ENCODE results near the gene KCNK7.

The KCNK7 gene

DNA sequence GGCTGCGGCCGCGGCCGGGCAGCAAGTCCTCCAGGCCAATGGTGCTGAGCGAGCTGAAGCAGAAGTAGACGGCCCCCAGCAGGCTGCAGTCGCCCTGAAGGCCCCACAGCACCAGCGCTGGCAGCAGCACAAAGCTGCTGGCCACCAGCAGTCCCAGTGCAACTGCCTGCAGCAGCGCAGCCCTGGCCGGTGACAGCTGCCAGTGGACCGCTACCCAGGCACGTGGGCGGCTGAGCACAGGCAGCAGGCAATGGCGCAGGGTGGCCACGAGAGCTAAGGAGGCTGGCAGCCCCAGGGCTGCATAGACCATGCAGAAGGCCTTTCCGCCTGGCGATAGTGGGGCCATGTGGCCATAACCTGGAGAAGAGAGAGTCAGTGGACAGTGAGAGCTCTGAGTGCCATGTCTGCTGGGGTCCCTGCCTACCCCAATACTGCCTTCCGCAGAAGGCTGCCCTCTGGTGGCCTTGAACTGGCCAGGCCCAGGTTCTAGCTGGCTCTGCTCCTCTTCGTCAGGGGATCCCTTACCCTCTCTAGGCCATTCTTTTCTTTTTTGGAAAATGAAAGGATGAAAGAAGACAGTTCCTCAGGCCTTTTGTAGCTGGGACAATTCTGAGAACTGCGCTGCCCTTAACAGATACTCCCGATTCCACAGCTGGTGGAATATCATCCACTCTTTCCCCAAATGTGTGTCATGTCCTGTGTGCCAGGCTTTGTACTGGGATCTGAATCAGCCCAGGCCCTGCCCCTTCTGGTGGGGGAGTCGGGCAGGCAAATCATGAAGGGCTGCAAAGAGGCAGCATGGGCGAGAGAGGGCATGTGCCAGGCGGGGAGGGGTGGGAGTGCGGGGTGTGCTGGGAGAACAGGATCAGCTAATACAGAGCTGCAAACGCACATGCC lies 1.8 kb downstream of the KCNK7 start:
- H3K9me3 ChIP-seq (ENCODE audit: control insufficient read depth in 2 of 2, low read length in 2 of 2) = no peaks in the 10 kb centered on the region
- no peaks in the 10 kb centered on the region for H3K27me3 ChIP-seq (ENCODE audit: control insufficient read depth in 1 of 2, insufficient read depth in 2 of 2, low read length in 2 of 2)
- H3K9ac ChIP-seq (ENCODE audit: low read length in 2 of 2) = peak overlapping the region in 1 of 2 donors; percentile 6
- H3K4me1 ChIP-seq (ENCODE audit: control insufficient read depth, insufficient read depth, low read length) = peaks cover 43% of the 10 kb centered on the region
- peaks cover 28 to 33% of the 10 kb centered on the region in 2 donors for H3K36me3 ChIP-seq (ENCODE audit: control insufficient read depth in 2 of 2, insufficient read depth in 2 of 2, low read length in 2 of 2)
- H3K4me3 ChIP-seq (ENCODE audit: low read length in 2 of 2) = no peak overlapping the region
- H3K27ac ChIP-seq (ENCODE audit: low read length) = no peak overlapping the region

DNA sequence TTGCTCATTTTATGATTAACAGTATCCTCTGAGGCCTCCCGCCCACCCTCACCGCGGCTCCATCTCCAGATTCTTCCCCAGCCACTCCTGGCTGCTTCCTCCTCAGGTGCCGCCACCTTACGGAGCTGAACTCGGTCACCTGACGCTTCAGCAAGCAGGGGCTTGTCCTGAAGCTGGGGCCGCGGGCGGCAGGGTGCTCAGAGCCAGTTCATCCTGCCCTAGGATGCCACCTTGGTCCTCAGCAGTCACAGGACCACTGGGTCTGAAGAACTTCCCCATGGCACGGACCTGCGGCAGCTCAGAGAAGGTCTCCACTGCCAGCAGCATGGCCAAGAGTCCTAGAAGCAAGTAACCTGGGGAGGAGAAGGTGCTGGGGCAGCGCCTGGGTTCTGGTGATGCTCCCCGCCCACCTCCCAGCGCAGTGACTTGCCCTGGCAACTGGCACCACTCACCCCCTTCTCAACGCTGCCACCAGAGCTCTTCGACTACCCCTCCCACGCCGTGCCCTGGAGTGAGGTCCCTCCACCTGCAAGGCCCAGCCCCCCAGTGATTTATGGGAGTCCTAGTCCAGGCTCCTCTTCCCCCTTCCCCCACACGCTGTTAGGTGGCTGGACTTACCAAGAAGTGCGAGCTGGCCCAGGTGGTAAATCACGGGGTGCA lies 2.6 kb downstream of the KCNK7 start:
- H3K27ac ChIP-seq (ENCODE audit: low read length) = no peak overlapping the region
- peaks cover 20 to 25% of the 10 kb centered on the region in 2 donors for H3K36me3 ChIP-seq (ENCODE audit: control insufficient read depth in 2 of 2, insufficient read depth in 2 of 2, low read length in 2 of 2)
- no peaks in the 10 kb centered on the region for H3K9me3 ChIP-seq (ENCODE audit: control insufficient read depth in 2 of 2, low read length in 2 of 2)
- H3K9ac ChIP-seq (ENCODE audit: low read length in 2 of 2) = no peak overlapping the region
- H3K27me3 ChIP-seq (ENCODE audit: control insufficient read depth in 1 of 2, insufficient read depth in 2 of 2, low read length in 2 of 2) = no peaks in the 10 kb centered on the region
- H3K4me3 ChIP-seq (ENCODE audit: low read length in 2 of 2) = no peak overlapping the region
- H3K4me1 ChIP-seq (ENCODE audit: control insufficient read depth, insufficient read depth, low read length) = peaks cover 51% of the 10 kb centered on the region

DNA sequence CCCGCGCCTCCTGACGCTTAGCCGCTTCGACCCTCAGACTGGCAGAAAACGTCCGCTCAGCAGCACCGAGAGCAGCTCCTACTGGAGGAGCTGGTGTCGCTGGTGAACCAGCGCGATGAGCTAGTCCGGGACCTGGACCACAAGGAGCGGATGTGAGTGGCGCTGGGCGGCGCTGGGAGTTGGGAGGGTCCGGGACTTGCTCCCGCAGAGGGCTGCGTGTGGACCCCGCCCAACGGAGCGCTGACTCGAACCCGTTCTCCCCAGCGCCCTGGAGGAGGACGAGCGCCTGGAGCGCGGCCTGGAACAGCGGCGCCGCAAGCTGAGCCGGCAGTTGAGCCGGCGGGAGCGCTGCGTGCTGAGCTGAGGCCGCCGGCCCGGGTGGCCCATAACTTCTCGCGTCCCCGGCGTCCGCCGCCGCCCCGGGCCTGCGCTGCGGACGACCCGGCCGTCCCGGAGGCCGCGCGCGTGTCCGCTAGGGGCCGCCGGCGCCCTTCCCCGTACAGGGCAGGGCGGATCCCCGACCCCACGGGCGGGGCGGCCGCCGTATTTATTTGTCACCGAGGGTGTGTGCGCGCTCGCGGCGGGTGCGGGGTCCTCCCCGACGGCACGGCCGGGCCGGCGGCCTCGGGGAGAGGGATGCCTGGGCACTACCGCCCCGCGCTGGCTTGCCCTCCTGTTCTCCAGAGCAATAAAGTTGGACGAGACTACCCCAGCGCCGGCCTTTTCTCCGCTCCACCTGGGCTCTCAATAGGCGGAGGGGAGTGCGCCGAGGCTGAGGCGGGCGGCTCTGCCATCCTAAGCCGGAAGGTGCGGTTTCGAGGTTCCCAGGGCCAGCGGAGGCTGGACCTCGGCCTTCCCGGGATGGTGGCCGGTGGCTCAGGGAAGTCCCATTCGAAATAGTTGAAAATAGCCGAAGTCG lies 3.4 kb downstream of the KCNK7 start:
- Histone ChIP-seq H3K9ac (ENCODE audit: low read length in 2 of 2) (no peak overlapping the region), H3K4me3 (ENCODE audit: low read length in 2 of 2) (no peak overlapping the region), H3K27me3 (ENCODE audit: control insufficient read depth in 1 of 2, insufficient read depth in 2 of 2, low read length in 2 of 2) (no peaks in the 10 kb centered on the region), H3K9me3 (ENCODE audit: control insufficient read depth in 2 of 2, low read length in 2 of 2) (no peaks in the 10 kb centered on the region), H3K36me3 (ENCODE audit: control insufficient read depth in 2 of 2, insufficient read depth in 2 of 2, low read length in 2 of 2) (peaks cover 18 to 23% of the 10 kb centered on the region in 2 donors), H3K4me1 (ENCODE audit: control insufficient read depth, insufficient read depth, low read length) (peaks cover 59% of the 10 kb centered on the region), H3K27ac (ENCODE audit: low read length) (no peak overlapping the region)

- Histone ChIP-seq H3K9me3 (ENCODE audit: control insufficient read depth in 2 of 2, low read length in 2 of 2) (no peaks in the 10 kb centered on the region), H3K9ac (ENCODE audit: low read length in 2 of 2) (no peak overlapping the region), H3K36me3 (ENCODE audit: control insufficient read depth in 2 of 2, insufficient read depth in 2 of 2, low read length in 2 of 2) (peaks cover 22 to 33% of the 10 kb centered on the region in 2 donors), H3K4me3 (ENCODE audit: low read length in 2 of 2) (no peak overlapping the region), H3K27me3 (ENCODE audit: control insufficient read depth in 1 of 2, insufficient read depth in 2 of 2, low read length in 2 of 2) (no peaks in the 10 kb centered on the region), H3K4me1 (ENCODE audit: control insufficient read depth, insufficient read depth, low read length) (peaks cover 72% of the 10 kb centered on the region), H3K27ac (ENCODE audit: low read length) (peak overlapping the region; percentile 37)
Observed at GRCh38 chr11:65590240-65590738, 5.3 kb downstream of the KCNK7 start.

DNA sequence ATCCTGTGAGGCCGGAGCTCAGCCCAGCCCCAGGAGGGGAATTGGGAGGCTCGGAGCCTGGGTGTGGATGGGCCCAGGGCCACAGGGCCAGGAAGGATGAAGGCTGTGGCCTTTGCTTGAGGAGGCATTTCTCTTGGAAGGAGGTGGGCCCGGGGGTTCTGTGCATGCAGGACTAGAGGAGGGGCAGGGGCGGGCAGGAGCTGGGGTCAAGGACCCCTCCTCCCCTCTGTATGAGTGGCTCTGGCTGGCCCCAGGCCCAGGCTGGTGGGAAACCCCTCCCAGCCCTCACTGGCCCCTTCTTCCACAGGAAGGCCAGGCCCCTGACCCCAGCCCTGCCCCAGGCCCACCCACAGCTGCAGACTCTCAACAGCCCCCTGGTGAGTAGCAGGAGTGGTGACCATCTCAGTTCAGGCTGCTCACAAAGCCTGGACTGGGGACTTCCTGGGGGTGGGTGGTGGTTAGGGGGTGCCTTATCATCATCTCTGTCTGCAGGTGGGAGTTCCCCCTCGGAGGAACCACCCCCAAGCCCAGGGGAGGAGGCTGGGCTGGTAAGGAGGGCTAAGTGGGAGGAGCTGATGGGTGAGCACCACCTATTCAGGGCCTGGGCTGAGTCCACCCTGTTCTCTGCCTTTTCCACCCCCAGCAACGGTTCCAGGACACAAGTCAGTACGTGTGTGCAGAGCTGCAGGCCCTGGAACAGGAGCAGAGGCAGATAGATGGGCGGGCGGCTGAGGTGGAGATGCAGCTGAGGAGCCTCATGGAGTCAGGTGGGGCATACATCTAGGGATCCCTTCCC lies 6.0 kb downstream of the KCNK7 start:
- Histone ChIP-seq H3K27me3 (ENCODE audit: control insufficient read depth in 1 of 2, insufficient read depth in 2 of 2, low read length in 2 of 2) (no peaks in the 10 kb centered on the region), H3K9me3 (ENCODE audit: control insufficient read depth in 2 of 2, low read length in 2 of 2) (no peaks in the 10 kb centered on the region), H3K27ac (ENCODE audit: low read length) (peak overlapping the region; percentile 37), H3K36me3 (ENCODE audit: control insufficient read depth in 2 of 2, insufficient read depth in 2 of 2, low read length in 2 of 2) (peaks cover 22 to 35% of the 10 kb centered on the region in 2 donors), H3K4me3 (ENCODE audit: low read length in 2 of 2) (no peak overlapping the region), H3K9ac (ENCODE audit: low read length in 2 of 2) (no peak overlapping the region), H3K4me1 (ENCODE audit: control insufficient read depth, insufficient read depth, low read length) (peaks cover 73% of the 10 kb centered on the region)

DNA sequence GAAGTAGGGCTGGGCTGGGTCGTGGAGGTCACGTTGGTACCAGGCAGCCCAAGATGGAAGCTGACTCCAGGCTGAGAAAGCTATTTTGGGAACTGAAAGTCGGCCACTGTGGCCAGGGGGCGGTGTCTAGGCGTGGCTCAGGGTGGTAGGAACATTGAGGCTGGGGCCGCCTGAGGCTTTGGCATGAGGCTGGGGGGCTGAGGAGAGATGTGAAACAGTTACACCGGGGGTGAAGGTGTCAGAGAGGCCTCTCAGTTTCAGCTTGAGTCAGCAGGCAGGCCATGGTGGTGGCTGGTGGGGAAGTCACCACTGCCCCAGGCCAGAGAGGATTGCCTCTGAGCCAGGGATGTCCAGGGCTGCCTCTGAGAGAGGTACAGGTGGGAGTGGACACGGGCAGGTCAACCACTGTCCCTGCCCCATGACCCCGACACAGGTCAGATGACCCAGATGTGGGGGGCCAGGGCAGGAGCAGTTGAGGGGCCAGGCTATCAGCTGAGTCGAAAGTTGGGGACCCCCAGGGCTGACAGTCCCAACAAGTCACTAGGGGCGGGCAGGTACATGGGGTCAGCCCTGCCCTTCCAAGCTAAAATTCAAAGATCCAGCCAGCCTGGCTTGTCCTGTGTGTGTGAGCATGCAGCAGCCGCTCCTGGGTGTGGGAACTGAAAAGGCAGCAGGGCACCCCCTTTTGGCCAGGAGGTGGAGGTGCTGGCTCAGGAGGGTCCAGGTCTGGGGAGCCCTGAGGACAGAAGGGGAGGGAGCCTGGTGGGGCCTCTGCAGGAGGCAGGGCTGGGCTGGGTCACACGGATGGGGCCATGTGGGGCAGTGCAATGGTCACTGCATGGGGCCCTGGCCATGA lies 7.2 kb downstream of the KCNK7 start:
- H3K9ac ChIP-seq (ENCODE audit: low read length in 2 of 2) = peak overlapping the region in 1 of 2 donors; percentile 5
- H3K4me3 ChIP-seq (ENCODE audit: low read length in 2 of 2) = peak overlapping the region in 1 of 2 donors; percentile 15
- H3K27ac ChIP-seq (ENCODE audit: low read length) = peak overlapping the region; percentile 76
- no peaks in the 10 kb centered on the region for H3K27me3 ChIP-seq (ENCODE audit: control insufficient read depth in 1 of 2, insufficient read depth in 2 of 2, low read length in 2 of 2)
- H3K9me3 ChIP-seq (ENCODE audit: control insufficient read depth in 2 of 2, low read length in 2 of 2) = no peaks in the 10 kb centered on the region
- peaks cover 72% of the 10 kb centered on the region for H3K4me1 ChIP-seq (ENCODE audit: control insufficient read depth, insufficient read depth, low read length)
- peaks cover 29 to 36% of the 10 kb centered on the region in 2 donors for H3K36me3 ChIP-seq (ENCODE audit: control insufficient read depth in 2 of 2, insufficient read depth in 2 of 2, low read length in 2 of 2)

DNA sequence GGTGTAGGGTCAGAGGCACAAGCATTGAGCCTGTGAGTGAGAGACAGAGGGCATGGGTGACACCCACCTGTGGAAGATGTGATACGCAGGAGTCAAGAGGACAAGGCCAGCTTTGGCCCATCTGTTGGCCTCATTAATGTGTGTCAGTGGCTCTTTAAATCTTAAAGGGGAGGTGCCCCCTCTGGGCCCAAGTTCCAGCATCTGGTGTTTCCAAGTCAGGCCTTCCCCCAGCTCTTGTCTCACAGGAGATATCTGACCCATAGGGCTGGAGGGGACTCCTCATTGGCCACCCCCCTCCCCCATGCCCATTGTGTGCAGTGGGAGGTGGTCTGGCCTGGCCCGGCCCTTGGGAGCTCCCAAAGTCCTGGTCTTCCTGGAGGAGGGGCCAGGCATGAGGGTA lies 8.9 kb downstream of the KCNK7 start:
- Histone ChIP-seq H3K9me3 (ENCODE audit: control insufficient read depth in 2 of 2, low read length in 2 of 2) (no peaks in the 10 kb centered on the region), H3K27me3 (ENCODE audit: control insufficient read depth in 1 of 2, insufficient read depth in 2 of 2, low read length in 2 of 2) (no peaks in the 10 kb centered on the region), H3K9ac (ENCODE audit: low read length in 2 of 2) (no peak overlapping the region), H3K27ac (ENCODE audit: low read length) (peak overlapping the region; percentile 76), H3K4me1 (ENCODE audit: control insufficient read depth, insufficient read depth, low read length) (peaks cover 63% of the 10 kb centered on the region), H3K4me3 (ENCODE audit: low read length in 2 of 2) (peak overlapping the region in 1 of 2 donors; percentile 8), H3K36me3 (ENCODE audit: control insufficient read depth in 2 of 2, insufficient read depth in 2 of 2, low read length in 2 of 2) (peaks cover 33 to 43% of the 10 kb centered on the region in 2 donors)

DNA sequence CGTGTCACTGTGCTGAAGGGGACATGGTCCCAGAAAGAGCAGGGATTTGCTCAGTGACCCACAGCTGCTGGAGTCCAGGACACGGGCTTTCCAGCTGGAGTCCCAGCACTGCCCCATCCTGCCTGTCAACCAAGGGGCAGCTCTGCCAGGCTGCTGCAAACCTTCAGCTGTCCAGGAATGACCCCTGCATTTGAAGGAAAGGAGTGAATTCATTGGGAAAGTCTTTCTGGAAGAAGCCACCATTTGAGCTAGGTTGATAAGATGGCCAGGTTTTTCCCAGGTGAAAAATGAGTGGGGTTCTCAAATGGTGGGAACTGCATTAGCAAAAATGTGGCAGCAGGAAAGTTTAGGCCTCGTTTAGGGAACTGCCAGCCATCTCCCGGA lies 9.4 kb downstream of the KCNK7 start:
- Histone ChIP-seq H3K36me3 (ENCODE audit: control insufficient read depth in 2 of 2, insufficient read depth in 2 of 2, low read length in 2 of 2) (peaks cover 37 to 44% of the 10 kb centered on the region in 2 donors), H3K27ac (ENCODE audit: low read length) (peak overlapping the region; percentile 76), H3K4me1 (ENCODE audit: control insufficient read depth, insufficient read depth, low read length) (peaks cover 63% of the 10 kb centered on the region), H3K9ac (ENCODE audit: low read length in 2 of 2) (no peak overlapping the region), H3K27me3 (ENCODE audit: control insufficient read depth in 1 of 2, insufficient read depth in 2 of 2, low read length in 2 of 2) (no peaks in the 10 kb centered on the region), H3K4me3 (ENCODE audit: low read length in 2 of 2) (no peak overlapping the region), H3K9me3 (ENCODE audit: control insufficient read depth in 2 of 2, low read length in 2 of 2) (no peaks in the 10 kb centered on the region)
